GM13977 (cell line): Measurements from ENCODE around the gene GLB1L2.

Source experiments
- DNase-seq: peaks from one replicate; pipeline ENCODE4 v3.0.0; 2012; ENCODE audit warnings: low spot score
- CTCF ChIP-seq: IDR thresholded peaks from 2 replicates; pipeline ENCODE4 v1.5.1; 2012; ENCODE audit warnings: mild to moderate bottlenecking, control low read depth; ENCODE audit not compliant: insufficient read depth; ENCODE audit errors: extremely low read depth, missing control alignments
- in situ Hi-C: fragments of 300-500 bp; cut with MboI; formaldehyde crosslinking; loops from one replicate; pipeline ENCODE4 v1.12.0; 2022; ENCODE audit warnings: low sequenced_read_pairs, low pct_unique_long_range_greater_than_20kb, mixed read lengths, inconsistent platforms; ENCODE audit not compliant: unreplicated experiment

Gene GLB1L2

DNA sequence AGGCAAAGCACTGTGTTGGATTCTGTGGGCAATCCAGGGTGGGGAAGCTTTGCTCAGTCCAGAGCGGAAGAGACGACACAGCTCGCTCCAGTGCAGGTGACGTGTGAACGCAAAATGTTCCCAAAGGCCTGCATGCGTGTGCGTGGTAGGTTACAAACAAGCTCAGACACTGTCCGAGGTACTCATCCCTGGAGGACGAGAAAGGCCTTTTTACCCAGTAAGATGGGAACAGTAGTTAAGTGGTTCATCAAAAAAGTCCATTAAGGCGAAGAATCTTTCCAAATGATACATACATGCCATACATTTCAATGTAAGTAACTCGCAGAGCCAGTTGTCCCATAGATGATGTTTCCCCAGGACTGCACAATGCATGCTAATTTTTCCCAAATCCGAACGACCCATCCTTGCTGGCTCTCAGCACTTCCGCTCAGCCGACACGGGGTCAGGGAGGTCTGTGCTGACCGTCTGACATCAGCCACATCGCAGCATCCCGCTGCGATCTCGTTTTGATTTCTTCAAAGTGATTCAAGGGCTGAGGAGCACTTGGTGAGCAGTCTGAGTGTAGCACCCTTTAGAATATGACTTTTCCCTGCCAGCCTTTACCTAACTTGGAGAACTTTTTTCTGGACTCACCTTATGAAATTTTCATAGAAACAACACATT is 61.3 kb downstream of the GLB1L2 start:
- no peak for TF ChIP-seq CTCF
- in situ Hi-C loops = no loop called here
- DNase-seq = no peak

DNA sequence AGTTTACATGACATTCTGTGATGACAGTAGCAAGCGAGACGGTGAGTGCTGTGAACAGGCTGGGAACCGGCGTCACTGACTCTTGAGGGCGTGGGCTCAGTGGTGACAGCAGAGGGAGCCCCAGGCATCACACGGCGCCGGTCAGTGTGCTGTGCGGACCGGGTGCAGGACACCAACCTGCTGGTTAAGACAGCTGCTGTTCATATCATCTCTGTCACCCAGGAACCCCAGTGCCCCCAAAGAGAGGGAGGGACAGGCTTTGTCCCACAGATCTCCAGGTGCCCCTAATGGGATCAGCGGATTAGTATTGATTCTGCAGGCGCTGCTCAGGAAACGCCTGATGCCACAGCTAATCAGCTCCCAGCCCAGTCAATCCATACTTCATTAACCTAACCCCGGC is 61.9 kb downstream of the GLB1L2 start:
- in situ Hi-C loops = no loop called here
- peak; percentile 10 for TF ChIP-seq CTCF
- DNase-seq = no peak

- in situ Hi-C loops = no loop called here
- DNase-seq = no peak
- no peak for TF ChIP-seq CTCF
These were observed 62.5 kb downstream of the GLB1L2 start for GRCh38 chr11:134394311-134394710.

DNA sequence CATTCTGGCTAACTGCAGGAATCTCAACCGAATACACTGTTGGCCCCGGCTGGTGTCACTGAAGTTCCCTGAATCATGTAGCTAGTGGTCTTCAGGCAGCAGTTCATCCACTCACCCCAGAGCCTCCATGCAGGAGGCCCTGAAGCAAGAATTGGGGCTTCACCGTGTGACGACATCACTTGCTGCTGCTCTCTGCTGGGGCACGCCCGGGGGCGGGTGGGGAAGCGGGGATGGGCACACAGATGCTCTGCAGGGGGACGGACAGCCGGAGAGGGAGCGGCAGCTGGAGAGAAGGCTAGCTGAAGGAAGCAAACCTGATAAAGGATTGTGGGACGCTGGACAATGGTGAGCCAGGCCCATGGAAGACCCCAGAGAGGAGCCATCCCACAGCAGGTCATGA is 63.2 kb downstream of the GLB1L2 start:
- TF ChIP-seq CTCF = no peak
- in situ Hi-C loops = no loop called here
- no peak for DNase-seq

DNA sequence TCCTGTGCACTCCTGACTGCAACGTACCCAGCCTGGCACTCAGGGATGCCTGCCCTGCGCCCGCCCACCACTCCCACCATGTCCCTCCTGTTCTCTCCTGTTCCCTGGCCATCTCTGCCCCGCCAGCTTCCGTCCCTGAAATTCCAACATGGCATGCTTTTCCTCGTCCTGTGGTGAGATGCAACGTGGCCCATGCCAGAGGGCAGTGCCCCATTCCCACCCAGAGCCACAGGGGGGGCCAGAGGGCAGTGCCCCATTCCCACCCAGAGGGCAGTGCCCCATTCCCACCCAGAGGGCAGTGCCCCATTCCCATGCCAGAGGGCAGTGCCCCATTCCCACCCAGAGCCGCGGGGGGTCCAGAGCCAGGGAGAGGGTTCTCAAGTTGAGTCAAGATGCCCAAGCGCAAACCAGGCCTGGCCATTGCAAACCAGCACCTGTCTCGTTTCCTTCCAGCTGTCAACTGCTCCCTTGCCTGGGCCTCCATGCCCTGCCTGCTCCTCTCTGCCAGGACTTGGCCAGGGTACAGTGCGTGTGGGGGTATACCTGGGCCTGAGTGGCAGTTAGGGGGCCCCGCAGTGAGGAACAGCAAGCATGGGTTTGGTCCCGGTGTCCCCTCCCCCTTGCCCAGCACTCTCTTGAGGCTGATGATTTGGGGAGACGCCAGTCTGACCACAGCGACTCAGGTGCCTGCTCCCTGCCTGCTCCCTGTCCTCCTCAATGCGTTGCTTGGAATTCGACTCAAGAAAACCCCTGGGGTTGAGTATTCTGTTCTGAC is 65.7 kb downstream of the GLB1L2 start:
- TF ChIP-seq CTCF = no peak

DNA sequence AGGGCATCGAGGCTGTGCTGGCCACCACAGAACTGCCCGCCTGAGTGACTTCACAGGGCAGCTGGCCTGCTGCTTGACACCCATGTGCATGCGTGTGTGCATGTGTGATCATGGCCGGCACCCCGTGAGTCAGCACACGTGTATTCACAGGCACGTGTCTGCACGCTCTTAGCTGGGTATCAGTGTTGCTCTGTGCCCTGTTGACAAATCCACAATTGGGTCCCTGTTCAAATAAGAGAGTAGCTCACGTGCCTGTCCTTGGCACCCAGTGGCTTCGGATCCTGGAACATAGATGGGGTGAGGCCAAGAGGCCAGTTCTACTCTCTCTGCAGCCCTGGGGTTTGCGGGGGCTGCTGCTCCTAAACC is 66.3 kb downstream of the GLB1L2 start:
- in situ Hi-C loops = no loop called here
- no peak for DNase-seq
- TF ChIP-seq CTCF = no peak

More for the DNA sequence above, 65.7 kb downstream of the GLB1L2 start:
- in situ Hi-C loops = no loop called here
- DNase-seq = no peak
